Amniotic epithelial cell (primary cell): Measurements from ENCODE around the gene SIRT6.
"Not testable (repeated sequence)": the region's sequence is repeated elsewhere in the genome, so short reads cannot be mapped to it uniquely, and the experiment has no call there.

Experiments
- DNase-seq: peaks from one replicate; pipeline ENCODE4 v3.0.0-alpha.2; 2010; ENCODE audit warnings: low read depth

SIRT6 gene

DNA sequence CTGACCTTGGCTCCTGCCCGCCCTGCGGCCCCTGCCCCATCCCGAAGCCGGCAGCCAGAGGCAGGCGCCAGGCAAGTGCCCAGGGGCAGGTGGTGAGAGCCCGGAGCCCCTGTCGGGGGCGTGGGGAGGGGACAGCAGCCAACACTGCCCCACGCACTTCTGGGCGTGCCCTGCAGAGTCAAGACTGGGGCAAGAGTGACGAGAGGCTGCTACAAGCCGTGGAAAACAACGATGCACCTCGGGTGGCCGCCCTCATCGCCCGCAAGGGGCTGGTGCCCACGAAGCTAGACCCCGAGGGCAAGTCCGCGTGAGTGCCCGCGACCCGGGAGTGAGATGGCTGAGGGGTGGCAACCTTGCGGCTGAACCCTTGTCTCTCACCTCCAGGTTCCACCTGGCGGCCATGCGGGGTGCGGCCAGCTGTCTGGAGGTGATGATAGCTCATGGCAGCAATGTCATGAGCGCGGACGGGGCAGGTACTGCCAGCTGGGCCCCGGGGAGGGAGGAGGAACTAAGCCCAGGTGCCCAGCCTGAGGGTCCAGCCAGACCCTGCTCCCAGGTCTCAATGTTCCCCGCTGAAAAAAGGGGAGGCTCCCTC, 17.4 kb upstream of the SIRT6 start:
- DNase-seq, result no peak

DNA sequence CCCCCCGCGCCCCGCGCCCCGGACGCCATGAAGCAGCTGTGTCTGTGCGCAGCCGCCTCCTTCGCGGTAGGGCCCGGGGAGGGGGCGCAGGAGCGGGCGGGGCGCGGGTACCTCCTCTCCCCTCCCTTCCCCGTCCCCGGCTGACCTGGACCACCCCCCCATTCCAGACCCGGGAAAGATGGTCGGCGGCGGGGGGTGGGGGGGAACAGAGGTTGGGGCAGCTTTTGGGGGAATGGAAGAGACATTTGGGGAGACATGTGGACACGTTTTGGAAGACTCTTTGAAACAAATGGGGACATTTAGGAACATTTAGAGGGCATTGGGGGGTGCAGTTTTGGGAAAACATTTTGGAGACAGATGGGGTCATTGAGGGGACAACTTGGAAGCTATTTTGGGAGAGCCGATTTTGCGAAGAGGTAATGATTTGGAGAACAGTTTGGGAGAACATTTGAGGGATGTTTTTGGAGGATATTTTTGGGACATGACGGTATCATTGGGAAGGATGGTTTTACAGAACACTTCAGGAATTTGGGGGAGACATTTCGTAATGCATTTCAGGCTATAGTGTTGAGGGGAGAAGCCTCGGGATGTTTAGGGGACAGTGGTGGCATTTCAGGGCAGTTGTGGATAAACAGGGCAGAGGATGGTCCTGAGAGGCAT, 16.2 kb upstream of the SIRT6 start:
- no peak for DNase-seq

DNA sequence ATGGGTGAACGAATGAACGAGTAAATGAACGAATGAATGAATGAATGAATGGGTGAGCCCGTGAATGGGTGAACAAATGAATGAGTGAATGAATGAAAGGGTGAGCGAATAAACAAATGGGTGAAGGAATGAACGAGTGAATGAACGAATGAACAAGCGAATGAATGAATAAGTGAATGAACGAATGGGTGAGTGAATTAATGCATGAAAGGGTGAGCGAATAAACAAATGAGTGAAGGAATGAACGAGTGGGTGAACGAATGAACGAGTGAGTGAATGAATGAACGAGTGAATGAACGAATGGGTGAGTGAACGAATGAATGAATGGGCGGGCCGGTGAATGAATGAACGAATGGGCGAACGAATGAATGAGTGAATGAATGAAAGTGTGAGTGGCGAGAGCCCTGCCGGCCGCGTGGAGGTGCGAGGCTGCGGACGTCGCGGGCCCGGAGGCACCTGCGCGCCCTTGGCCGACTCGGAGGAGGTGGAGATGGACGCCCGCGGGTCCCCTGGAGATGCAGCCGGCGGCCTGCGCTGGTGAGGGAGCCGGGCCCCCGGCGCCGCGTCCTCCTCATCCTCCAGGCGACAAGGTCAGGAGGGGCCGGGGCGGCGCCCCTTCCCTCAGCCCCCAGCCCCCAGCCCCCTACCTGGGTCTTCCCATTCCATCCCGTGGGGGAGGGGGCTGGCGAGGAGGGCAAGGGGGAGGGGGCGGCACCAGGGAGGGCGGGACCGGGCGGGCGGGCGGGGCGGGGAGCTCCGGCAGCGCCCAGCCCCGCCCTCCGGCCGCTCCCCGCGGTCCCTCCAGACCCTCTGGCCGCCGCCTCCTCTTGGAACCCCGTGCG, 15.5 kb upstream of the SIRT6 start:
- peak; percentile 28 for DNase-seq

DNA sequence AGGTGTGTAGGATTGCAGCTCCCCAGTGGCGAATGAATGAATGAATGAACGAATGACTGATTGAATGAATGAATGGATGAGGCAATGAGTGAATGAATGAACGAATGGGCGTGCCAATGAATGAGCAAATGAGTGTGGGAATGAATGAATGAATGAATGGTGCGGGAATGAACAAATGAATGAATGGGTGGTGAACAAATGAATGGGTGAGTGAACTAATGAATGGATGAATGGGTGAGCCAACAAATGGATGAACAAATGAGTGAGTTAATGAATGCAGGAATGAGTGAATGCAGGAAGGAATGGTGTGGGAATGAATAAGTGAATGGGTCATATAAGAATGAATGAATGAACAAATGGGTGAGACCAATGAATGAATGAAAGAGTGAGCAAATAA, 14.9 kb upstream of the SIRT6 start:
- DNase-seq, result no peak

DNA sequence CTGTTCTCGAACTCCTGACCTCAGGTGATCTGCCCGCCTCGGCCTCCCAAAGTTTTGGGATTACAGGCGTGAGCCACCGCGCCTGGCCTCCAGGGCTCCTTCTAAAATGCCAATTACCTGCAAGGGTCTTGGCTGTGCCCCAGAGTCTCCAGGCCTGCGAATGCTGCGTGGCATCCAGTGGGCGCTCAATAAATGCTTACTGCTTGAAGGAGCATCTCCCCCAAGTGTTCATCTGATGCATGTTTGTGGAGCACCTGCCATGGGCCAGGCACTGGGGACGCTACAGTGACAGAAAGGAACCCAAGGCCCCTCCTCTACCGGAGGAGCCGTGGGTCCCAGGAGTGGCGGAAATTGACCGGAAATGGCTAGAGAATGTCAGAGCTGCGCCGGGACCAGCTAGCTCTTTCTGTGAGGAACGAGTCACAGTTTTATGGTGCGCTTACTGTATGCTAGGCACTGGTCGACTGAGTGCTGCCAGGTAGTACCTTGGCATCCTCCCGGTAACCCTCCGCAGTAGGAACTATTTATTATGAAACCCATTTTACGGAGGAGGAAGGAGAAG, 14.3 kb upstream of the SIRT6 start:
- DNase-seq, result no peak

DNA sequence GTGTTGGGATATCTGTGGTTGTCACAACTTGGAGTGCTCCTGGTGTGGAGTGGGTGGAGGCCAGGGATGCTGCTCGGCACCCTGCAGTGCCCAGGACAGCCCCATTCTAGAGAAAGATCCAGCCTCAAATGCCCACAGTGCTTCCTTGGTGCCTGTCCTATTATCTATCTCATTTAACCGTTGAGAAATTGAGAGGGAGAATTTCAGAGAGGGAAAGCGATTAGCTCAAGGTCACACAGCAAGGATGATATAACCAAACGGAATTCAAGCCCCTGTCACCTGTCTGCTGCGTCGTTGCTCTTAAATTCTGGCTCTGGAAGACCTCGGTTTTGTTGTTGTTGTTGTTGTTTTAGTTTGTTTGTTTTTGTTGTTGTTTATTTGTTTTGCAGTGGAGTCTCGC, 13.6 kb upstream of the SIRT6 start:
- no peak for DNase-seq

DNA sequence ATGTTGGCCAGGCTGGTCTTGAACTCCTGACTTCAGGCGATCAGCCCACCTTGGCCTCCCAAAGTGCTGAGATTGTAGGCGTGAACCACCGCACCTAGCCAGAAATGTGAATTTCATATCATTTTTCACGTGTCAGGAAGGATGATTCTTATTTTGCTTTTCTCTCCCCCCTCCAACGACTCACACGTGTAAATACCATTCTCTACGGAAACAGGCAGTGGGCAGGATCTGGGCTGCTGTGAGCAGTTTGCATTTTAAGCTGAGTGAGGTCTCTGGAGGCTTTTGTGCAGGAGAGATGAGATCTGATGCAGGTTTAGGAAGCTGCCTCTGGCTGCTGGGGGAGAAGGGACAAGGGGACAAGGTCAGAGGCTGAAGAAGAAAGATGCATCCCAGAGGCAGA, 12.0 kb upstream of the SIRT6 start:
- no peak for DNase-seq

DNA sequence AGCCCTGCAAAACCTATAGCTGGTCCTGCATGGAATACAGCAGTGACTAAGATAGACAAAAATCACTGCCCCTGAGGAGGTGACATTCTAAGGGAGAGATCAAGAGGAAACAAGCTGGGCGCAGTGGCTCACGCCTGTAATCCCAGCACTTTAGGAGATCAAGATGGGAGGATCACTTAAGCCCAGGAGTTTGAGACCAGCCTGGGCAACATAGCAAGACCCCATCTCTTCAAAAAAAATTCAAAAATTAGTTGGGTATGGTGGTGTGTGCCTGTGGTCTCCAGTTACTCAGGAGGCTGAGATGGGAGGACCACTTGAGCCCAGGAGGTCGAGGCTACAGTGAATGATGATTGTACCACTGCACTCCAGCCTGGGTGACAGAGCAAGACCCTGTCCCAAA, 10.2 kb upstream of the SIRT6 start:
- DNase-seq, result not testable (repeated sequence)

DNA sequence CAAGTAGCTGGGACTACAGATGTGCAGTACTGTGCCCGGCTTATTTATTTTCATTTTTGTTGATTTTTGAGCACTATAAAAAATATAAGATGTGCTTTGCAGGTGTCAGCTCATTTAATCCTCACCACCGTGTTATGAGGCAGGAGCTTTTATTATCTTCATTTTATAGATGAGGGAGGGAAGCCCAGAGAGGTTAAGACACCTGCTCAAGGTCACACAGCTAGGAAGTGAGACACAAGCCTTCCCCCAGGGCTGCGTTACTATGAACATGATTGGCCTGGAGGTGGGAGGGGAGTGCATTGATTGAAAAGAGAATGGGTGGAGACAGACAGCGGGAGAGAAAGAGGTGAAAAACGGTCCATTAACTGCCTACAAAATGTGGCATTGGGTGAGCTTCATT, 7.3 kb upstream of the SIRT6 start:
- DNase-seq, result no peak

DNA sequence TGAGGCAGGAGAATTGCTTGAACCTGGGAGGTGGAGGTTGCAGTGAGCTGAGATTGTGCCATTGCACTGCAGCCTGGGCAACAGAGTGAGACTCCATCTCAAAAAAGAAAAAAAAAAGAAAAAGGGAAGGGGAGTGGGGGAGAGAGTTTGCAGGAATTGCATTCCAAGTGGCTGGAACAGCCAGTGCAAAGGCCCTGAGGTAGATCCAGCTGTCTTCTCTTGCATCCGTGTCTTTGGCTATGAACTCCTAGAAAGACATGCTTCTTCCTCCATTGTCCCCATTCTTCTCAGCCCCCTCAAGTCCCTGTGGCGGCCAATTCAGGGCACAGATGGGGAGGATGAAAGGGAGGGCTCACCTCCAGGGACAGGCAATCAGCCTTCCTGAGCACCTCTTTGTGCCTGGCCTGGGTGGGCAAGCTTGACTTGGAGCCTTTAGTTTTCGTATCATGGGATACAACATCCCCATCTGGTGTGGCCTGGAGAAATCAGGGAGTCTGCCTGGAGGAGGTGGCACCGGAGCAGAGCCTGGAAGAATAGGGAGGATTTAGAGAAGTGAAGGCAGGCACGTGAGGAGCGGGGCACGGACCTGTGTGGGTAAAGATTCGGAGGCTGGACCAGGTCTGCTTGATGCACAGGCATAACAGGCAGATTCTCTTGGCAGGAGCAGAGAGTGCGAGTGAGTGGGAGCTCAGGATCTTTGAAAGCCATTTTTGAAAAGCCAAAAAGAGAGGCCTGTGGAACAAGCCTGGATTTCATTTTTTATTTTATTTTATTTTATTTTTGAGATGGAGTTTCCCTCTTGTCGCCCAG, 5.2 kb upstream of the SIRT6 start:
- DNase-seq, result no peak

DNA sequence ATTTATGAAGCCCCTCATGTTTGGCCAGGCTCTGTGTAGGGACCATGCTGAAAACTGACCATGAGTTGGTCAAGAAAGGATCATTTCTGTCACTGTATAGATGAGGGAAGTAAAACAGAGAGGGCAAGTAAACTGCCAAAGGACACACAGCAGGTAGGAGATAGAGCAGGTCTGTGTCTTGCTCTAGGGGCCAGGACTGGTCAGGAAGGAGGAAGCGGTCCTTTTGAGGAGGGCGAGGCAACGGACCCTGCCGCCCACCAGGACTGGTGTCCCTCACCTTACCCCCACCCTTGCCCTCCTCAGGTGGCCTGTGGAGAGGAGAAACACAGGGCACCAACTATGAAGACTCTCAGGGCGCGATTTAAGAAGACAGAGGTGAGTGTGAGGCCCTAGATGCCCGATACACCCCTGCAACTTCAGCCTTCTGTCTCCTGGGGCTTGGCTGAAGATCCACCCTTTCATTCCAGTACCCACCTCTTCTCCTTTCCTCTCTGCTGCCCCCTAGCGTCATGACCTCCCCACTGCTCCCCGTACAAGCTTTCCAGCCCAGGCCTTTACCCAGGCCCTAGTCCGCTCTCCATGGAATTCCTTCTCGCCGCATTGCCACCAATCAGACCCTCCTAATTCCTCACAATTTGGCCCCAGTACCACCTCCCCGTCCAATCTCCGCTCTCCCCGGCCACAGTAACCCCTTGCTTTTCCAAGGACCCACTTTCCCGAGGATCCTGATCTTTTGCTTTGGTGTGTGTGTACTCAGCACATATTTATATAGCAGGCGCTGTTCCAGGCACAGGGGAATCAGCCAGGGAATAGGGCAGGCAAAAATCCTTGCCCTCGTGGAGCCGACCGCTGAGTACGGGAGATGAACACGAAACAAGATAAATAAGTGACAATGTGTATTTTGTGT, 4.0 kb upstream of the SIRT6 start:
- peak; percentile 52 for DNase-seq

DNA sequence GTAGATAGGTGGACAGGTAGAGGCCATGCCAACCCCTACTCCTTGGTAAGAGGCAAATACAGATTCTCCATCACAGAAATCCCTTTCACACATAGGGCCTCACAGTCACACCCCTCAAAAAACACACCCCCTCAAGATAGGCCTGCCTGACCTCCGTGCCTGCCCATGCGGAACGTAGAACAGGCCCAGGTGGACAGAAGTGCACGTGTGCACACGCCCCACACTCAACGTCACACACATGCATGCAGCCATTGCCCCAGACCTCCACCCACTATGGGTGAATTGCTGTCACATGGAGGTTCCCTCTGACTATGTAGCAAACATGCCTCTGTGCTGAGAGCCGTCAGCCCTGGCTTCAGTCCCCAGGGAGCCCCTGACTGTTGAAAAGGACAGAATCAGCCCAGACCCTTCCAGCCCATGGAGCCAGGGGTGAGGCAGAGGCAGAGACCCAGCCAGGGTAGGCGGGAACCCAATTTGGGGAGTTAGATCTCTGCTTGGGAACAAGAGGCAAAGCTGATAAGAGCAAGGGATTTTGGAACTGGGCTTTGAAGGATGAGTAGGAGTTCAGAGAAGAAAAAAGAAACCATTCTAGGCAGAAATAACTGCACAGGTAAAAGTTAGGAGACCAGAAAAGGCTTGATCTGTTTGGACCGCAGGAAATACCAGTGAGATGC, 3.2 kb upstream of the SIRT6 start:
- no peak for DNase-seq

DNA sequence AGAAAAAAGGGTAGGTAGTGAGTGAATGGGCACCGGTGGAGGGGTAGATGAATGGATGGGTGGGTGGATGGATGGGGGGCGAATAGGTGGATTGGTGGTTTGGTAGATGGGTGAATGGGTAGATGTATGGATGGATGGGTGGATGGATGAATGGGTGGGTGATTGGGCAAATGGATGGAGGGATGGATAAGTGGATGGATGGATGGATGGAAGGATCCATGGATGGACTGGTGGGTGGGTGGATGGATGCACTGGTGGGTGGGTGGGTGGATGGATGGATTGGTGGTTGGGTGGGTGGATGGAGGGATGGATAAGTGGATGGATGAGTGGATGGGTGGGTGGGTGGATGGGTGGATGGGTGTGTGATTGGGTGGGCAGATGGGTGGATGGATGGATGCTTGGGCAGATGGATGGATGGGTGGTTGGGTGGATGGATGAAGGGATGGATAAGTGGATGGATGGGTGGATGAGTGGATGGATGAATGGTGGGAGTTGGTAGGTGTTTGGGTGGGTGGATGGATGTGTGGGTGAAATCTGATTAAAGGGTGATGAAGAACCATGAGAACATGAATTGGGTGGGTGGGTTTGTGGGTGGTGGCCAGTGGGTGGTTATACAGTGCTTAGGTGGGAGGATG, 2.5 kb upstream of the SIRT6 start:
- no peak for DNase-seq

DNA sequence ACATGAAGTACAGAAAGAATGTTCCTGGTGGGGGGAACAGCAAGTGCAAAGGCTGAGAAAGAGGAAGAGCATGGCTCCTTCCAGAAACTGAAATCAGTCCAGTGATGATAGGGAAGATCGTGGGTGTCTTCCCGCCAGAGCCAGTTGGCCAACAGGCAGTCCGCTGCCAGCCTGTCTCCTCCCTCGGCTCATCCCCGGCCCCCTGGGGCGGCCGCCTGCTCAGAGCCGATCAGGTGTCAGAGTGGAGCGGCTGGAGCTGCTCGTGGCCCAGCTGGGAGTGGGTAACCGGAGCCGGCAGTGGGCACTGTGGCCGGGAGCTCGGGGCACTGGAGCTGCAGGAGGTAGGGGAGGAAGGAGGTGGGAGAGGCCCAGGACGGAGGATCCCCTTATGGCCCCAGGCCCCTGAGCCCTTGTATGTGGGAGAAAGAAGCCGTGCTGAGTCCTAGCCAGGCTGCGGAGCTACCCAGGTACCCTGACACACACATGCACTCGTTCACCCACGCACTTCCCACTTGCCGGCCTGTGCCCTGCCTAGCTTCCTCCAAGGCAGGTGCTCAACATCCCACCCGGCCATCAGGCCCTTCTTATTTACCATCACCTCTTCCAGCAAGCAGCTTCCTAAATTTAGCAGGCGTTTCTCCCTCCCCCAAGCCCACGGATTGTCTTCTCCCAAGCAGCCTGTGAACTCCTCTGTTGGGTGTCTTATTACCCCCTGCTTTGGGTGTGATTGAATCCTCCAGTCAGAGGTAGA, 1.8 kb upstream of the SIRT6 start:
- DNase-seq, result no peak

DNA sequence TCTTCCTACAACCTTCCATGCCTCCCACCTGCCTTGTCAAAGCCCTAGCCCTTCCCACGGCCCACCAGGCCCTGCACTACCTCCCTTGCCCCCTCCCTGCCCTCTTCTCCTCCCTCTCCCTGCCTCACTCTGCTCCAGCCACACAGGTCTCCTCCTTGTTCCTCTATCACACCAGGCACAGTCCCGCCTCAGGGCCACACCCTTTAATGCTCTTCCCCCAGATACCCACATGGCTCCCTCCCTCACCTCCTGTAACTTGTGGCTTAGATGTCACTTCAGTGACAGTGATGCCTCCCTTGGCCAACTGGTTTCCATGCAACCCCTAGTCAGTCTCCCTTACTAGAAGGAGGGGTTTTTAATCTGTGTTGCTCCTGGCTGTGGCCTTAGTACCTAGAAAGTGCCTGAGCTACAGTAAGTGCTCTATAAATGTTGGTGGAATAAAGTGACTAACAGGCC, 1.3 kb downstream of the SIRT6 start:
- DNase-seq, result no peak

DNA sequence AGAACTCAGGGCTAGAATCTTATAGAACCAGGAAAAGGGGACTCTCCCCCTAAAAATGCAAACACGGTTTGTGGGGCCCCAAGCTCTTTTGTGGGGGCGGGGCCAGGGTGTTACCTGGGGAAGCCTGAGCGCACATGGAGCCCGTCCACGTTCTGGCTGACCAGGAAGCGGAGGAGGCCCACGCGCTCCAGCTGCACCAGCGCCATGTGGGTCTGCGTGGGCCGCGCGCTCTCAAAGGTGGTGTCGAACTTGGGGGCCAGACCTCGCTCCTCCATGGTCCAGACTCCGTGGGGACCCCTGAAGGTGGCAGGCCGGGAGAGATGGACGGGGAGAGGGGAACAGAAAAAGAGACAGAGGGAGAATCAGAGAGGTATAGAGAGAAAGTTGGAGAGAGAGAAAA, 3.4 kb downstream of the SIRT6 start:
- no peak for DNase-seq

DNA sequence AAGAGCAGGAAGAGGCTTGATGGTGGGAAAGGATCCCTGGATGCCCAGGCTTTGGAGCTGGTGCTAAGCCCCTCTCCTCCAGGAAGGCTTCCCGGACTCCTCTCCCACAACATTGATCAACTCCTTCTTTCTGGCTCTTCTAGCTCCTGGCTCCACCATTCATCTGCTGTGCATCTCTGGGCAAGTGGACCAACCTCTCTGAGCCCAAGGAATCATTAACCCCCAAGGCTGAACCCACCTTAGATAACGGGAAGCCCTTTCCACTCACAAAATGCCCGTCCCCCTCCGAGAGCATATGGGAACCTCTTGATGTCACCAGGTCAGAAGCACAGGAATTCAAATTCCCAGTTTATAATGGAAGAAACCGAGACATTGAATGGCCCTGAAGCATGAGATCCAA, 5.2 kb downstream of the SIRT6 start:
- DNase-seq, result no peak

DNA sequence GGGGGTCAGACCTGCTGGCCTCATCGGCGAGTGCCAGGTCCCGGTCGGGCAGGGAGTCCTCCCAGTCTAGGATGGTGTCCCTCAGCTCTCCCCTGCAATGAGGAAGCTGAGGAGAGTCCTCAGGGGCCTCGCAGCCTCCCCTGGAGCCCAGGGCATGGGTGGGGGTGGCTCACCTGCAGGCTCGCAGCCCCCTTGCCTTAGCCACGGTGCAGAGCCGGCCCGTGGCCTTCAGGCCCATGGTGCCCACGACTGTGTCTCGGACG, 6.8 kb downstream of the SIRT6 start:
- DNase-seq, result no peak

DNA sequence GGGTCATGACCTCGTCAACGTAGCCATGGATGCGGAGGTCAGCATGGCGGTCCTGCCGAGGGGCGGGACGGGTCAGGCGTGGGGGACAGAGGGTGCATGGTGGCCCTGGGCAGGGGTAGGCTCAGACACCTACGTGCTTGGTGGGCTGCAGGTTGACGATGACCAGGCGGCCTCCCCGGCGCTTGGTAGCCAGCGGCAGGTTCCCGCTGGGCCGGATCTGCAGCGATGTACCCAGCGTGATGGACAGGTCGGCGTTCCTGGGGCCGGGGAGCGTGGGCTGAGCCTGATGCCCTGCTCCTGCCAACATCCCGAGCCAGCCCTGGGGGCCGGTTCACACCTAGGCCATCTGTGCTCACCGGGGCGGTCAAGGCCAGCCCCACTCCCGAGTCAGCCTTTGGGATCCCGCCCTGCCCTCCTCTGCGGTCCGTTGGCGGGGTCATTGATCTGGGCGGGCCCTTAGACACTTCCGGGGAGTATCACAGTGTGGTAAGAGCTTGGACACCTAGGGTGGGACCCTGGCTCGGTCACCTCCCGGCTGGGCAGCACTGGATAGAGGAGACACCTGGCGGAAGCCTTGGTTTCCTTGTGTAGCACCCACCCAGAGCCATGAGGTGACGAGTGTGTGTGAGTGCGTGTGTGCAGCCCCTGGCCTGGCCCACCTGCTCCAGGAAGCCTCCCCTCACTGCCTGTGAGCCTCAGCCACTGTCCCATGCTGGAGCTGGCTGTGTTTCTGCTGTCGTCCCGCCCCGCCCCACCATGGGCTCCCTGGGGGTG, 7.3 kb downstream of the SIRT6 start:
- no peak for DNase-seq
